Right lobe of liver (tissue), 4 donors: ENCODE results near the gene TEX35.

Source experiments
- CTCF ChIP-seq, 4 donors: fragments of 200-600 bp in 3 of 4; fragments of 450-650 bp in 1 of 4; IDR thresholded peaks; one replicate each; pipeline versions ENCODE4 v1.5.1 to v1.8.0; 2016 to 2022; ENCODE audit warnings: antibody characterized with exemption in 4 of 4, mild to moderate bottlenecking in 2 of 4
- POLR2A ChIP-seq: fragments of 450-650 bp; IDR thresholded peaks from one replicate; pipeline ENCODE4 v1.6.1; 2017; ENCODE audit warnings: antibody characterized with exemption, mild to moderate bottlenecking
- donor health status: DM: no; HTN: no; CAD: no.
- donor health status: DM: no; HTN: no; CAD: no.
- donor health status: DM: no; HTN: yes; CAD: no.

GRCh38 chr1:178532392-178532791 is 19.5 kb downstream of the TEX35 start:
- TF ChIP-seq POLR2A (no peak), CTCF (IDR thresholded peaks at IDR 0.05) (peak; percentile 91 to 94 (median 92))
